Fibroblast of lung (primary cell): ENCODE measurements around the gene ZCCHC14.

Experiments used
- CTCF ChIP-seq, 2 donors: IDR thresholded peaks in 1 of 2; conservative IDR thresholded peaks in 1 of 2; 1 replicate in 1 of 2; 2 replicates in 1 of 2; pipeline ENCODE4 v1.5.1; 2011 to 2012; ENCODE audit warnings: low read length in 2 of 2, control low read depth in 1 of 2, inconsistent platforms in 1 of 2, low read depth in 1 of 2, mild to moderate bottlenecking in 1 of 2
- EZH2 ChIP-seq: IDR thresholded peaks from 2 replicates; pipeline ENCODE4 v1.5.1; 2012; ENCODE audit warnings: low read length, control low read depth, mild to moderate bottlenecking; ENCODE audit errors: missing control alignments

GRCh38 chr16:87366288-87366687 is 126.5 kb downstream of the ZCCHC14 start:
- TF ChIP-seq CTCF (conservative IDR thresholded peaks at IDR 0.05 in 1 of 2, IDR thresholded peaks at IDR 0.05 in 1 of 2; ENCODE audit: low read depth in 1 of 2, low read length in 2 of 2) = no peak
- no peak for TF ChIP-seq EZH2
